HG03575 (cell line): ENCODE results near the gene PCTP.

Source experiments
- ATAC-seq: cut with Tn5 transposase; IDR thresholded peaks from one replicate; pipeline ENCODE4 v1.9.1; 2021; ENCODE audit not compliant: unreplicated experiment, insufficient number of reproducible peaks, low FRiP score; ENCODE audit errors: extremely low read depth

Gene PCTP

DNA sequence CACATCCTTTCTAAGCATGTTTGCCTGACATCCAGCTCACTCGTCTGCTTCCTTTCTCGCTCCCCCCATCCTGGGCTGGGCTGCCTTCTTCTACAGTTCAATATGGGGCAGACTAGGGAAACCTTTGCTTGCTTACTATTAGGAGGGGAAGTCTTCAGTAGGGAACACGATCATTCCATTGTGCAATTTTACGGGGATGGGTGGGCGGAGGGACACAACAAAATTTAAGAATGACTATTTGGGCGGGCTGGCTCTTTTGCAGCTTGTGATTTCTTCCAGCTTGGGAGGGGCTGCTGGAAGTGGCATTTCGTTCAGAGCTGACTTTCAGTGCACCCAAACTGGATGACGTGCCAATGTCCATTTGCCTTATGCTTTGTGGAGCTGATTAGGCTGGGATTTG is 25.4 kb downstream of the PCTP start:
- no peak for ATAC-seq

DNA sequence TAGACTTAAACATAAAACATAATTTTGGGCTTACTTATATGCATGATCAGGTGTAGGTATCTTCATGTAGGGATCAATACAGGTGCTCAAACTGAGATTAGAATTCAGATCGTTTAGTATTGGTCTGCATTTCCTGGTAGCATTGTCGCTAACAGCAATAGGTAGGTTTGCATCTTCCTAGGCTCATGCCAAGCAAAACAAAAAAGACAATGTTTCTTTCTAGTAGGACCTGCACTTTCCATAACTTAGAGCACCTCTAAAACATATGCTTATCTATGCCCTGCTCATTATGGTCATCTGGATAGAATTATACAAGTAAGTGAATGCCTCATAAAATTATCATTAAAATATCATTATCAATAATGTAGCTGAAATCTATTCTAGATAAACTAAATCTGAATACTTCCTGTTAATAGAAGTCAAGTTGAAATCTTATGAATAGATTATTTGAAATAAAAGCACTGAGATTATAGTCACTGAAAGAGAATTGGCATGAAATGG is 26.7 kb downstream of the PCTP start:
- no peak for ATAC-seq

GRCh38 chr17:55778389-55779118 is 27.7 kb downstream of the PCTP start:
- ATAC-seq = no peak

DNA sequence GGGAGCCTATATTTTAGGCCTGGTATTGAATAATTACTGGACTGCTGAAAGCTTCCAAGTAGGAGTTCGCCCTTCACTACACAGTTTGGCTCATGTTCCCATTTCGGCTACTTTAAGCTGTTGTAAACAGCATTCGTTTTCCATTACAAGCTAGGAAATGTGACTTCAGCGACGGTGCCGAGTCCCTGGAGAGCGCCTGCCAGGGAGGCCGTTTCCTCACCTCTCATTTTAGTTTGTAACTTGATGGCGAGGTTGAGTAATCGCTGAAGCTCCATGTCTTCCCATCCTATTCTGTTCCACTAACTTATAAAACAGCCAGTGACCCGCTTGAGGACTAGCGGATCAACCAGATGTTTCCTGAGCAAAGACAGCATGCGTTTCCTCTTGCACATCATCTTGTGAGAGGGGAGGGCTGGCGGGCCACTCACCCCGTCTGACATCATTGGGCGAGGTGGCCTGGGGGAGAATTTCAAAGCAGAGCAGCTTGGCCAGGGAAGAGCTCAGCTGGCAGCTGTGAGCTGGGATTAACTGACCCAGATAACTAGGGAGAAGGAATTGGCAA is 32.9 kb downstream of the PCTP start:
- no peak for ATAC-seq

DNA sequence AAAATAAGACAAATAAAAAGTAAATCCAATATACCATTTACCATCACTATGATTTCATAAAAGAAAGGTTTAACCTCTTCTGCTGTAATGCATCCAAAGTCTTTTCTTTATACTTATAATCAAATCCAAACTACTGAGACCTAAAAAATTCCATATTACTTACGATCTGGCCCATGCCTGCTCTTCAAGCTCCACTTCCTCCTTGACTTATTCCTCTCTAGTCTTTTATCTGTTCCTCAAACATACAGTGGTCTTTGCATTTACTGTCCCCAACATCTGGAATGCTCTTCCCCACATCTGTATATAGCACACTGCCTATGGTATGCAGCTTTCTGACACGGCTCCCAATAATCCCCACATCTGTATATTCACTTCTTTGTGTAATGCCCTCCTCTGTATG is 33.8 kb downstream of the PCTP start:
- no peak for ATAC-seq

- no peak for ATAC-seq
Measured at GRCh38 chr17:55785181-55785580, 34.3 kb downstream of the PCTP start.

DNA sequence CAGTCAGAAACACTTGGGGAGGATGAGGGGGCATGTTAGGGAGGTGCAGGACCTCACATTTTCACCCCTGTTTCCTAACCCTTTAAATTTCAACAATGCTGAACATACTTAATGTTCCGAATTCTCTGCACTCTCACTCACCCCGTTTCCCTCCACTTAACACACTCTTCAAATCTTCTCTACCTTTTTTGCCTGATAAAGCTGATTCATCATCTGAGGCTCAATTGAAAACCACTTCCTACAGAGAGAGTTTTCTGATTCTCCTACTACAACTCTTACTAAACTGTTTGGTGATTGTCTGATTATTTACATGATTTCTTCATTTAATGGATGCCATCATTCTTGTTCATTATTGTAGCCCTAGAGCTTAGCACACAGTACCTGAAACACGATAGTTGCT is 42.4 kb downstream of the PCTP start:
- no peak for ATAC-seq

DNA sequence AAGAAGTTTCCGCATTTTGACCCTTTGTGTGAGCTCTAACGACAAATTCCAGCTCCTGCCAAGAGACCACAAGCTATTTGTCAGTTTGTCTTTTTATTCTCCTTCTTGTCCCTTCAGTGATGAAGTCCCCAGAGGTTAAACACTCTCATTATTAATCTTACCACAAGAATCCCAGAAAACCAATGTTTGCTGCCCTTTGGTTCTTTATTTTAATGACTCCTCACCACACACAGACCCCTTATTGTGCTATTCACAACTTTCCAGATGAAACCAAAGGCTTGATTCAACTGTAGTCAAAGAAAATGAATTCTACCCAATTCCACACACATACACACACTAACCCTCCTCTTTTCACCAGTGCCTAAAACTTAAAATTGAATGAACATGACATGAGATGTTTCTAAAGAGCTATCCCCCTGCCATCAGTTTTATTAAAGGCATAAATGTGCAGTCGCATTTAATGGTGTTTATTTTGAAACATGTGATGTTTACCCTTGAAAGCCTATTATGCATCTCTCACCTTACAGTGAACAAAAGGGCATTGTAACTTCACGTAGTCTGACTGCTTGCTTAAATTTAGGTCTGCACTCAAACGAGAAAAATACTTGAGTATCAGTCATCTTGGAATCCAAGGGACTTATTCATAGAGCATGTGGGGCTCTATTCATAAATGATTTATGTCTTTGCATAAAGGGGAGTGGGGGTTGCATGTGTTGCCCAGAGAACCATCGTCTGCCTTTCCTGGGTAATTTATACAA is 44.1 kb downstream of the PCTP start:
- ATAC-seq = no peak

DNA sequence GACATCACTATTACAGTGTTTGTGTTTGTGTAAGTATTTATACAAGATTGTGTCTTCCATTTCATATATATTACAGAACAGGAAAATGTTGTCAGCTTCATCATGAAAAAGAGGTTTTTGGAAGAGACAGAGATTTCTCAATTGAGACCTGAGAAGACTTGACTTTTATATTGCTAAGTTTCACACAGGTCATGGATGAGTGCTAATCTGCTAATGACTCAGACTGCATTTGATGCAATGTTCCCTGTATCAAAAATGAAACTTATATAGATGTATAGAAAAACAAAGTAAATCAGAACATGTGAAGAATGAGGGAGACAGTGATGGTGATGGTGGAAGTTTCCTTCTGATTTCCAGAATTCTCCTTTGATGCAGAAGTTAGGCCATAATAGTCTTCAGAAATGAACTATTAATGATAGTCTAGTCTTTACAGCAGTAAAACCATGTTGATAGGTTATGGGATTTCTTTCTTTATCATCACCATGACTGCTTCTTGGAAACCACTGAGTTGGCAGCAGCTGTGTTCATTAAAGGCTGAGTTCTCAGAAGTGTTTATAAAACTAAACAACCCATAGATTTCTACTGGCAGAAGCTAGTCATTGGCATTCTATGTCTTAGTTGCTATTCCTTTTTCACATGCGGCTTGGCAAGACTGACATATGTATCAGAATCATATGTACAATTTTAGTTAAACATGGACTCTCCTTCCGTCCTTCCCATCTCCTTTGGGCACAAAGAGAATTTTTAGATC is 56.1 kb downstream of the PCTP start:
- no peak for ATAC-seq

DNA sequence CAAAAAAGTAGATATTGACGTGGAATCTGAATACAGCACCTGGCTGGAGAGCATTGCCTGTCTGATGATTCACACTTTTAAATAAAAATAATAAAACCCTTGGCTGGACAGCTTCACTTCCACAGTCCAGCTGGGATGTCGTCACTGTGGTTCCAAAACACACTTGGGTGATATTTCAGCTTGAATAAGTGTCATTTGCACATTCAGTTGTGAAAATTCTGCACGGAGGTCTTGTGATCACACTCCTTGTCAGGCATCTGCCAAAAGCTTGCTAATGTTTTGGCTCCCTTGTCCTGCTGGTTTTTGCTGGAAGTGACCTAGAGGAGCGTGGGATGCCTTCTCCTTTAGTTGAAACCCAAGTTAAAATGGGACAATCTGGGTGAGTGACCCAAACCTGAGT is 60.7 kb downstream of the PCTP start:
- ATAC-seq = no peak

- ATAC-seq = no peak
Measured at GRCh38 chr17:55812323-55812722, 61.5 kb downstream of the PCTP start.

- no peak for ATAC-seq
Measured at GRCh38 chr17:55813944-55814343, 63.1 kb downstream of the PCTP start.

GRCh38 chr17:55814377-55814776 is 63.5 kb downstream of the PCTP start:
- no peak for ATAC-seq

GRCh38 chr17:55816532-55817396 is 65.9 kb downstream of the PCTP start:
- no peak for ATAC-seq

DNA sequence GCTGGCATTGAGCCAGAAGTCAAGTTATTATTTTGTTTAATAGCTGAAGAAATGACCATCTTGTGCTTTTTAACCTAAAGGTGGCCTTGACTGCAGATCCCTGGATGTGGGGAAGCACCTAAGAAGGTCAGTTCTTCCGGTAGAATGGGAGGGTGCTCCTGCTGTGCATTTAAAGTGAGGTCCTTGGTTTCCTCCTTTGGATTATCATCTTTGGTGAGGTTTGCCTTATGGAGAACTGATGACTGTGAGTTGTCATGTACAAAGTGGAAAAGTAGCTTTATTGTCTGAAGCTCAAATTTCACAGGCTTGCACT is 66.5 kb downstream of the PCTP start:
- no peak for ATAC-seq

GRCh38 chr17:55818026-55818425 is 67.2 kb downstream of the PCTP start:
- ATAC-seq = no peak

GRCh38 chr17:55818451-55819375 is 67.9 kb downstream of the PCTP start:
- ATAC-seq = no peak

DNA sequence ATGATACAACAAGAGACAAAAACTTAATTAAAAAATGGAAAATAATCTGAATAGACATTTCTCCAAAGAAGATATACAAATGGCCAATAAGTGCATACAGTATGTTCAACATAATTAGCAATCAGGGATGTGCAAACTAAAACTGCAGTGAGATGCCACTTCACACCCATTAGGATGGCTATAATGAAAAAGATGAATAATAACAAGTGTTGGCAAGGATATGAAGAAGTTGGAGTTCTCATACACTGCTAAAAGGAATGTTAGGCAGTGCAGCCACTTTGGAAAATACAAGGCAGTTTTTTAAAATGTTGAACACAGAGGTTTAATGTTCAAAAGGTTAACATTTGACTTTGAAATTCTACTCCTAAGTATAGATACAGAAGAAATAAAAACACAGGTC is 69.8 kb downstream of the PCTP start:
- ATAC-seq = no peak
